Karpas-422 (cell line): ENCODE data around the gene OR10G8. TPM values are rescaled to one million over a fixed set of nuclear protein-coding genes. Genes with fewer than 3 reads are reported as not detected.

Source experiments
- DNase-seq: peaks from one replicate; pipeline ENCODE4 v3.0.0-alpha.2; 2015
- H2AFZ ChIP-seq: fragments of 200-600 bp; sonication (generic); 2 replicates; pipeline ENCODE4 v1.6.1; 2014; ENCODE audit warnings: antibody characterized with exemption, low read length, mixed read lengths
- H3K27ac ChIP-seq: fragments of 200-600 bp; sonication (generic); 2 replicates; pipeline ENCODE4 v1.5.1; 2014; ENCODE audit warnings: mild to moderate bottlenecking, low read length, moderate library complexity
- H3K27me3 ChIP-seq: fragments of 200-600 bp; sonication (generic); 2 replicates; pipeline ENCODE4 v1.6.1; 2014; ENCODE audit warnings: low read length, mixed read lengths
- H3K36me3 ChIP-seq: fragments of 200-600 bp; sonication (generic); 2 replicates; pipeline ENCODE4 v1.6.1; 2014; ENCODE audit warnings: low read length, mixed read lengths; ENCODE audit not compliant: insufficient read depth
- H3K4me1 ChIP-seq: fragments of 200-600 bp; sonication (generic); 2 replicates; pipeline ENCODE4 v1.6.1; 2014; ENCODE audit warnings: mild to moderate bottlenecking, low read length, mixed read lengths
- H3K4me2 ChIP-seq: fragments of 200-600 bp; sonication (generic); 2 replicates; pipeline ENCODE4 v1.6.1; 2014; ENCODE audit warnings: low read length, low read depth, mild to moderate bottlenecking; ENCODE audit not compliant: poor library complexity, severe bottlenecking
- H3K4me3 ChIP-seq: fragments of 200-600 bp; sonication (generic); 2 replicates; pipeline ENCODE4 v1.5.1; 2014; ENCODE audit warnings: mild to moderate bottlenecking, antibody characterized with exemption, low read length, mixed read lengths
- H3K79me2 ChIP-seq: fragments of 200-600 bp; sonication (generic); 2 replicates; pipeline ENCODE4 v1.6.1; 2014; ENCODE audit warnings: mild to moderate bottlenecking, low read length, mixed read lengths
- H3K9ac ChIP-seq: fragments of 200-600 bp; sonication (generic); 2 replicates; pipeline ENCODE4 v1.6.0; 2014; ENCODE audit warnings: low read length
- H3K9me2 ChIP-seq: fragments of 200-600 bp; sonication (generic), shearing (Covaris generic); replicated peaks from 2 replicates; pipeline ENCODE4 v1.6.0; 2014; ENCODE audit warnings: mild to moderate bottlenecking, low read length, moderate library complexity; ENCODE audit not compliant: insufficient read depth
- H3K9me3 ChIP-seq: fragments of 300-700, 200-600 bp; sonication (generic); 2 replicates; pipeline ENCODE4 v1.6.1; 2014; ENCODE audit warnings: low read length, mixed read lengths
- H4K20me1 ChIP-seq: fragments of 200-600 bp; sonication (generic); 2 replicates; pipeline ENCODE4 v1.6.1; 2014; ENCODE audit warnings: mild to moderate bottlenecking, antibody characterized with exemption, low read length, low read depth; ENCODE audit not compliant: insufficient read depth
- total RNA-seq: library from RNA; depleted of rRNA; stranded (reverse); fragments of >200 nt; shearing (Covaris generic); gene quantifications from 2 replicates; pipeline ENCODE4 v1.2.3, GENCODE V29; 2014; ENCODE audit warnings: low replicate concordance

Gene OR10G8
- total RNA-seq, 1 experiment from 2014 or later = not detected

DNA sequence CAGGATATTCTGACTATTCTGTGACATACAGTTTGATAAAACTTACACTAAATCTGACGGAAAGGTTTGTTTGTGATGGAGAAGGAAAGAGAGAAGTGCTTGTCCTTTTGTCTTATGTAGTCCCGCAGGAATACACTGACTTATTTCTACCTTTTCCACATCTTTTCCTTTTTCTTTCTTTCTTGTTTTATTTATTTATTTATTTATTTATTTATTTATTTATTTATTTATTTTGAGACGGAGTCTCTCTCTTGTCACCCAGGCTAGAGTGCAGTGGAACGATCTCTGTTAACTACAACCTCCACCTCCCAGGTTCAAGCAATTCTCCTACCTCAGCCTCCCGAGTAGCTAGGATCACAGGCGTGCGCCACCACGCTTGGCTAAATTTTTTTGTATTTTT lies 45.5 kb downstream of the OR10G8 start:
- Histone ChIP-seq H3K9me2 (no peaks in the 10 kb centered on the region), H3K4me3 (no peak overlapping the region), H3K36me3 (no peaks in the 10 kb centered on the region), H3K27me3 (no peaks in the 10 kb centered on the region), H2AFZ (no peak overlapping the region), H3K4me2 (no peak overlapping the region), H4K20me1 (no peaks in the 10 kb centered on the region), H3K9me3 (no peaks in the 10 kb centered on the region), H3K27ac (no peak overlapping the region), H3K9ac (no peak overlapping the region), H3K79me2 (no peaks in the 10 kb centered on the region), H3K4me1 (peaks cover 8% of the 10 kb centered on the region)
- no peak for DNase-seq

DNA sequence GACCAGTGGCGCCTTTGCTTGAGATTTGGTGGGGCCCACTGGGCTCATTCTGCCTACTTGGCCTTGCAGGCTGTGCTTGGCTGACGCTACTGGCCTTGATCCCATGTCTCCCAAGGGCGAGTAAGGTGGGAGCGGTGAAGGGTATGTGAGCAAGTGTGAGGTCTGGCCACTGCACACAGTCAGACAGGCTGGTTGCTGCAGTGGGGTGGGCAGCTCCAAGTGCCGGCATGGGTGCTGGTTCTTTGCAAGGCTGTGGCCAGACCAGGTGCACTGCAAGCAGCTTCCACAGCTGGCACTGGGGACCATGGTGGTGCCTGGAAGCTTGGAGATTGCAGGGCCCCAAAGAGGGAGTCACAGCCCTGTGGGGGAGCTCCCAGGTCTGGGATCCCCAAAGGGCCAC lies 48.0 kb downstream of the OR10G8 start:
- no peak overlapping the region for H3K4me2 ChIP-seq
- no peaks in the 10 kb centered on the region for H3K36me3 ChIP-seq
- H3K9me3 ChIP-seq = no peaks in the 10 kb centered on the region
- no peak for DNase-seq
- H4K20me1 ChIP-seq = no peaks in the 10 kb centered on the region
- H3K27ac ChIP-seq = no peak overlapping the region
- H3K4me3 ChIP-seq = no peak overlapping the region
- no peaks in the 10 kb centered on the region for H3K27me3 ChIP-seq
- no peaks in the 10 kb centered on the region for H3K79me2 ChIP-seq
- H3K9me2 ChIP-seq = no peaks in the 10 kb centered on the region
- H3K4me1 ChIP-seq = peaks cover 8% of the 10 kb centered on the region
- no peak overlapping the region for H2AFZ ChIP-seq
- H3K9ac ChIP-seq = no peak overlapping the region

DNA sequence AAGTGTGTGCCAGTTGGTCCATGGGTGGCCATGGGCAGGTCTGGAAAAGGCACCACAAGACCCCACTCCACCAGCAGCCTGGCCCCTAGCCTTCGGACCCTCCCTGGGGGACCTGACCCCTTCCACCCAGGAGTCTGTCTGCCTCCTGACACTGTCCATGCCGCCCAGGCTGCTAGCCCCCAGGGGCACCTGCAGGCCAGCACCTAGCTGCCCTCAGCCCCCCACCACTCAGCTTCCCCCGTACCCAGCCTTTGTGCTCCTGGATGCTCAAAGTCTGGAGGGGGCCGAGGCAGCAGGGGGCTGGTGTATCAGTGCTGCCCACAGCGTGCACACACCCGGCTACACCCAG lies 48.9 kb downstream of the OR10G8 start:
- Histone ChIP-seq H4K20me1 (no peaks in the 10 kb centered on the region), H2AFZ (no peak overlapping the region), H3K4me1 (peaks cover 8% of the 10 kb centered on the region), H3K9me2 (no peaks in the 10 kb centered on the region), H3K36me3 (no peaks in the 10 kb centered on the region), H3K4me3 (no peak overlapping the region), H3K9me3 (no peaks in the 10 kb centered on the region), H3K27ac (no peak overlapping the region), H3K4me2 (no peak overlapping the region), H3K9ac (no peak overlapping the region), H3K27me3 (no peaks in the 10 kb centered on the region), H3K79me2 (no peaks in the 10 kb centered on the region)
- no peak for DNase-seq

DNA sequence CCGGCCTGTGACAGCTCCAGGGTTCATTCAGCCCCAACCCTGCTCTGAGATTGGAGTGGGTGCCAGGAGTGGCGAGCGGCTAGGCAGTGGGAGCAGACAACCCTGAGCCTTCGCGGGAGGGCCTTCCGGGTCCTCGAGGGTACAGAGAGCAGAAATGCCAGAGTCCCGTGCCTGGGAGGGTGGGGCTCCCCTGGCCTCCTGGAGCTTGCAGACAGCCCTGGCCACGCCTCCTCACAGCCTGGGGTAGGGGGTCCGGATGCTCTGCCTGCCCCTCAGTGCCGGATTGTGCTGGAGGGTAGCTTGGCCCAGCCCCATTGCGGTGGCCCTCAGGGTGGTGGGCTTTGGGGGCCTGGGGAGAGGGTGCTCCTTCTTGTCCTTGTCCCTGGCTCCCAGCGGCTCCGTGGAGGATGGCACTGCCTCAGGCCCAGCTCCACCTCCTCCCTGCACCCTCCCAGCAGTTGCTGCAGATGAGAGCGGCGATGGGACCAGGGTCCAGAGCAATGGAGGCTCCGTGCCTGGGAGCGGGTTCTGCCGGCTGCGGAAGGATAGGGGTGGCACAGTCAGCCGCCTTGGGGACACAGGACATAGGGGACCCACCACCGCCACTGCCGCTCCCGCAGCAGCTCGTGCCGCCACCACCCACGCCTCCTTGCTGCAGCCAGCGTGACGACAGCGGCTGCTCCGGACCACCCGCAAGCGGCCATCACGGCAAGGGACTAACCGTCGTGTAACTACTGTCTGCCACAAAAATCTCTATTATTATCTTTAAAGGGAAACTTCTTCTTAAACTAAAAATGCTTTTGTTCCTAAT lies 49.4 kb downstream of the OR10G8 start:
- H3K79me2 ChIP-seq = no peaks in the 10 kb centered on the region
- no peaks in the 10 kb centered on the region for H3K9me3 ChIP-seq
- H2AFZ ChIP-seq = no peak overlapping the region
- DNase-seq = no peak
- no peaks in the 10 kb centered on the region for H4K20me1 ChIP-seq
- no peaks in the 10 kb centered on the region for H3K36me3 ChIP-seq
- H3K4me3 ChIP-seq = no peak overlapping the region
- H3K4me1 ChIP-seq = peaks cover 3% of the 10 kb centered on the region
- H3K27ac ChIP-seq = no peak overlapping the region
- H3K27me3 ChIP-seq = no peaks in the 10 kb centered on the region
- H3K9ac ChIP-seq = no peak overlapping the region
- no peak overlapping the region for H3K4me2 ChIP-seq
- H3K9me2 ChIP-seq = no peaks in the 10 kb centered on the region

DNA sequence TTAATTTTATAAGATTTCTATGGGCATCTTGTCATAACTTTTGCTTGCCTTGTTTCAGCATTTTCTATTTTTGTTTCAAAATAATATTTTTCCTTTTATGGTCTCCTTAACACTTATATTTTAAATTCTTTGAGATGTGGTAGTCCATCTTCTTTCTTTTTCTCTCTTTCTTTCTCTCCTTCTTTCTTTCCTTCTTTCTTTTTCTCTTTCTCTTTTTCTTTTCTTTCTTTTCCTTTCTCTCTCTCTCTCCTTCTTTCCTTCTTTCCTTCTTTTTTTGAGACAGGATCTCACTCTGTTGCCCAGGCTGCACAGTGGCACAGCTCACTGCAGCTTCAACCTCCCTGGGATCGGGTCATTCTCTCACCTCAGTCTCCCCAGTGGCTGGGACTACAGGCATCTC lies 50.7 kb downstream of the OR10G8 start:
- Histone ChIP-seq H3K4me3 (no peak overlapping the region), H3K36me3 (no peaks in the 10 kb centered on the region), H3K79me2 (no peaks in the 10 kb centered on the region), H4K20me1 (no peaks in the 10 kb centered on the region), H3K9me3 (no peaks in the 10 kb centered on the region), H2AFZ (no peak overlapping the region), H3K27ac (no peak overlapping the region), H3K4me2 (no peak overlapping the region), H3K9me2 (no peaks in the 10 kb centered on the region), H3K4me1 (no peaks in the 10 kb centered on the region), H3K9ac (no peak overlapping the region), H3K27me3 (no peaks in the 10 kb centered on the region)
- DNase-seq = no peak

DNA sequence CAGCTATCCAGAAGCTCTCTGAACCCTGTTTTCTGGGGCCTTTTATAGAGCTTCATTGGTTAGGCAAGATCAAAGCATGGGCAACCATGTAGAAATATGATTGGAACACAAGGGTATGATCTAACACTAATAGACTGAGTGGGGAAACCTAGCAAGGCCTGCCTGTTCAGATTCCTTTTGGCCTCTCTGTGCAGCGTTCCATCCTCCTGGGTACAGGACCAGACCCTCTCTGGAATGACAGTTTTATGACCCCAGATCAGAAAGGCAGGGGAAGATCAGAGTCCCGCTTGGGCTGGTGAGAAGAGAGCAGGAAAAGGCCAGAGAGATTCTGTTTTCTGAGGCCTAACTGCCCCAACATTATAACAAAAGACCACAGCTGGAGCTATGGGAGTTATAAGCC lies 52.0 kb downstream of the OR10G8 start:
- no peaks in the 10 kb centered on the region for H3K27me3 ChIP-seq

DNA sequence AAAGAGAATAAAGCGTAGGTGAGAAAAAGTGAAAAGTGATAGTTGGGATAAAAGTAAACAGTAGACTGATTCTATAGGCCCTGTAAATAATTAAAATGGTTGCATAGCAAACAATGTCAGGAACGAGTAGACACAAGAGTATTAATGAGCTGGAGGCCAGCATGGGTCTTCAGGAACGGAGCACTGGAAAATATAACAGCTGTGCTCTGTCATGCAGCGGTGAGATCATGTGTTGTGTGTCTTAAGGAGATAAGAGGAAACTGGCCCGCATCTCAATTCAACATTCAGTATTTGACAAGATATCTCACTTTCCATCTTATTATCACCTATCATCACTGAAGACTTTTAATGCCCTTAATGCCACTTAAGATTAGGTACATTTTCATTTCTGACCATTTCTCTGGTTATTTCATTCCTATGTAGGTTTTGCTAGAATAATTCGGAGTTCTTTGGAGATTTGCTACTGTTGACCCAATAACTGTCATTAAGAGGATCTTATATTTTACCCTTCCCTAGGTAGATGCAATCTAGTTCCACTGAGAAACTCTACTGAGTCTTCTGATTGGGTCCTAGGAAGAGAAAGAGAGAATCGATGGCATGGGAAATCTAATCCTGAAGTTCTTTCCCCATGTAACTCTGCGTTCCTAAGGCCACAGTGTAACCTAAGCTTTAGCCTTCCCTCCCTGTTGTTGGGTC lies 53.2 kb downstream of the OR10G8 start:
- no peak overlapping the region for H3K27ac ChIP-seq
- H3K9me2 ChIP-seq = no peaks in the 10 kb centered on the region
- no peak overlapping the region for H2AFZ ChIP-seq
- H3K4me1 ChIP-seq = no peaks in the 10 kb centered on the region
- DNase-seq = no peak
- H3K9me3 ChIP-seq = no peaks in the 10 kb centered on the region
- no peak overlapping the region for H3K9ac ChIP-seq
- no peaks in the 10 kb centered on the region for H4K20me1 ChIP-seq
- no peaks in the 10 kb centered on the region for H3K36me3 ChIP-seq
- H3K4me2 ChIP-seq = no peak overlapping the region
- H3K27me3 ChIP-seq = no peaks in the 10 kb centered on the region
- no peaks in the 10 kb centered on the region for H3K79me2 ChIP-seq
- no peak overlapping the region for H3K4me3 ChIP-seq

More for the DNA sequence above, 52.0 kb downstream of the OR10G8 start:
- Histone ChIP-seq H3K36me3 (no peaks in the 10 kb centered on the region), H3K9ac (no peak overlapping the region), H2AFZ (no peak overlapping the region), H3K4me1 (no peaks in the 10 kb centered on the region), H3K4me3 (no peak overlapping the region), H3K9me3 (no peaks in the 10 kb centered on the region), H4K20me1 (no peaks in the 10 kb centered on the region), H3K9me2 (no peaks in the 10 kb centered on the region), H3K4me2 (no peak overlapping the region), H3K79me2 (no peaks in the 10 kb centered on the region), H3K27ac (no peak overlapping the region)
- DNase-seq = no peak
